ENCODE measurements around the gene PSMD13.

The PSMD13 gene

GRCh38 chr11:289398-289711 lies 52.6 kb downstream of the PSMD13 start:
- DNase-seq (ENCODE audit: low spot score), result no peak

GRCh38 chr11:289712-290620 lies 53.2 kb downstream of the PSMD13 start:
- DNase-seq (ENCODE audit: low spot score), result no peak

- DNase-seq (ENCODE audit: low spot score), result no peak
These were observed 54.0 kb downstream of the PSMD13 start for GRCh38 chr11:290621-291231.

GRCh38 chr11:291281-292210 lies 54.8 kb downstream of the PSMD13 start:
- DNase-seq (ENCODE audit: low spot score), result no peak

DNA sequence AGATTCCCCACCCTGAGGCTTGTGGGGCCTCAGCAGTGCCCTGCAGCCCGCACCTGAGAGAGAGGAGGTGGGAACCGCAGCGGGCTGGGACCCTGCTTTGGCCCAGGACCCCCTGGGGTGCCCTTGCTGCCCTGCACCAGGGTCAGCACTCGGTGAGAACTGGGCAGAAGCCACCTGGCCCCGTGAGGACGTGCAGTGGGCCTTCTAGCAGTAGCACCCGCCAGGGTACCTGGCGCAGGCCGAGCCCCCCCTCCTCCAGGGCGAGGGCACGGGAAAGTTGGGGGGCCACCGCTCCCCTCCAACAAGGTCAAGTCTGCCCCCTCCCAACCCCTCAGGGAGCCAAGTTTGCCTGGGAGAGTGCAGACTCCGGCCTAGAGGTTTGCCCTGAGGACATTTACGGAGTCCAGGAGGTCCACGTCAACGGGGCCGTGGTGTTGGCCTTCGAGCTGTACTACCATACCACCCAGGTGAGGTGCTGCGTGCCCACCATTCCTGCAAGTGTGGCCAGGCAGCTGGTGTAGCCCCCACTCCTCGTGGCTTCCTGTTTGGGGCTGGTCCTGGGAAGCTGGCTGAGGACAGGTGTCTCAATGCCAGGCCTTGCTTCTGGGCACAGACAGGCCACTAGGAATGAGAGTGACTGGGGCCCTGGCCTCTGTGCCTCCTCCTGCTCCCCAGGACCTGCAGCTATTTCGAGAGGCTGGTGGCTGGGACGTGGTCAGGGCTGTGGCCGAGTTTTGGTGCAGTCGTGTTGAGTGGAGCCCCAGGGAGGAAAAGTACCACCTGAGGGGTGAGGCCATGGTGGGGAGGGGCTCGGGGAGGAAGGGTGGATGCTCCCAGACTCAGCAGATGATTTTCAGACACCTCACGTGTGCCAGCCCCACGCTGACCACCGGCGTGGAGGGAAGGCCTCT lies 55.7 kb downstream of the PSMD13 start:
- no peak for DNase-seq (ENCODE audit: low spot score)

DNA sequence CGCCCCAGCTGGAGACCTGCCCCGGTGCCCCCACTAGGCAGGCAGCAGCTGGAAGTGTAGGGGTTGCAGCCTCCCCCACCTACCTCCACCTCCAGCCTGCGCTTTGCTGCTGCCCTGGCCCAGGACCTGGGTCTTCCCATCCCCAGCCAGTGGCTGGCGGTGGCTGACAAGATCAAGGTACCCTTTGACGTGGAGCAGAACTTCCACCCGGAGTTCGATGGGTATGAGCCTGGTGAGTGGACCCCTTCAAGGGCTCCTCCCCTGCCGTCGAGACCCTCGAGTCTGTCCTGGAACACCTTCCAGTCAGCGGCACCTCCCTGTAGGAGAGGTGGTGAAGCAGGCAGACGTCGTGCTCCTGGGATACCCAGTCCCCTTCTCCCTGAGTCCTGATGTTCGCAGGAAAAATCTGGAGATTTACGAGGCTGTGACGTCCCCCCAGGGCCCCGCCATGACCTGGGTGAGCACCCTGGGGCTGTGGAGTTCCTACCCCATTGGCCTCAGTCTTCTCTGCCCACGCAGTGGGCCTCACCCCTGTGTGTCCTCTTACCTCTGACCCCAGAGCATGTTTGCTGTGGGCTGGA lies 56.6 kb downstream of the PSMD13 start:
- DNase-seq (ENCODE audit: low spot score), result no peak

DNA sequence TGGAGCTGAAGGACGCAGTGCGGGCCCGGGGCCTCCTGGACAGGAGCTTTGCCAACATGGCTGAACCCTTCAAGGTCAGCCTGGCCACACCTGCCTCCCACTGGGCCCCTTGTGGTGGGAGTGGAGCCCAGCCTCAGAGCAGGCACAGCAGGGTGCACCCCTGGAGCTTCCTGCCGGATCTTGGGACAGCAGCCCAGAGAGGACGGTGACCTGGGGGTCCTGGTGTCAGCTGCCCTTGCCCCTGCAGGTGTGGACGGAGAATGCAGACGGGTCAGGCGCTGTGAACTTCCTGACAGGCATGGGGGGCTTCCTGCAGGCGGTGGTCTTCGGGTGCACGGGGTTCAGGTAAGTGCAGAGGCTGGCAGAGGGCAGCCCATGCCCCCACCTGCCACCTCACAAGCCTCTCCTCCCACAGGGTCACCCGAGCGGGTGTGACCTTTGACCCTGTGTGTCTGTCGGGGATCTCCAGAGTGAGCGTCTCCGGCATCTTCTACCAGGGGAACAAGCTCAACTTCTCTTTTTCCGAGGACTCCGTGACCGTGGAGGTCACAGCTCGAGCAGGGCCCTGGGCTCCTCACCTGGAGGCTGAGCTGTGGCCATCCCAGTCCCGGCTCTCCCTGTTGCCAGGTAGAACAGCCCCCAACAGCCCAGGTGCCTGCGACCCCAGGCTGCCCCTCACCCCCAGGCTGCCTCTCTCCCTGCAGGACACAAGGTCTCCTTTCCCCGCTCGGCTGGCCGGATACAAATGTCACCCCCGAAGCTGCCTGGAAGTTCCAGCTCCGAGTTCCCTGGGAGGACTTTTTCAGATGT lies 57.3 kb downstream of the PSMD13 start:
- DNase-seq (ENCODE audit: low spot score), result no peak

DNA sequence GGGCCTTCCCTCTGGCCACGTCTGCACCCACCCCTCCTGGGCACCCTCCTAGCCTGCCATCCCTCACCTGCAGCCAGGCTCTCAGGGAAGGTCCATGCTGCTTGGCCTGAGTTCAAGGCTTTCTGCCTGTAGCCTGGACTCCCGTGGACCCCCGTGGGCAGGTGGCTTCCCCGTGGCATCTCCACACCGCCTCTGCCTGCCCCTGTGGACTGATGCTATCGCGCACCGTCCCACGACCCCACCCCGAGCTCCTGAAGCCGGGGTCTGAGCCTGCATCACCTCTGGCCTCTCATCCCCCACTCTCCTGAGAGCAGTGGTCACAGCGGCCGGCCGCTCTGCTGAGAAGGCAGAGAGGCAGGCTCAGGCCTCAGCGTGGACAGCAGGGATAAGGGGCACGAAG lies 58.0 kb downstream of the PSMD13 start:
- DNase-seq (ENCODE audit: low spot score), result no peak

DNA sequence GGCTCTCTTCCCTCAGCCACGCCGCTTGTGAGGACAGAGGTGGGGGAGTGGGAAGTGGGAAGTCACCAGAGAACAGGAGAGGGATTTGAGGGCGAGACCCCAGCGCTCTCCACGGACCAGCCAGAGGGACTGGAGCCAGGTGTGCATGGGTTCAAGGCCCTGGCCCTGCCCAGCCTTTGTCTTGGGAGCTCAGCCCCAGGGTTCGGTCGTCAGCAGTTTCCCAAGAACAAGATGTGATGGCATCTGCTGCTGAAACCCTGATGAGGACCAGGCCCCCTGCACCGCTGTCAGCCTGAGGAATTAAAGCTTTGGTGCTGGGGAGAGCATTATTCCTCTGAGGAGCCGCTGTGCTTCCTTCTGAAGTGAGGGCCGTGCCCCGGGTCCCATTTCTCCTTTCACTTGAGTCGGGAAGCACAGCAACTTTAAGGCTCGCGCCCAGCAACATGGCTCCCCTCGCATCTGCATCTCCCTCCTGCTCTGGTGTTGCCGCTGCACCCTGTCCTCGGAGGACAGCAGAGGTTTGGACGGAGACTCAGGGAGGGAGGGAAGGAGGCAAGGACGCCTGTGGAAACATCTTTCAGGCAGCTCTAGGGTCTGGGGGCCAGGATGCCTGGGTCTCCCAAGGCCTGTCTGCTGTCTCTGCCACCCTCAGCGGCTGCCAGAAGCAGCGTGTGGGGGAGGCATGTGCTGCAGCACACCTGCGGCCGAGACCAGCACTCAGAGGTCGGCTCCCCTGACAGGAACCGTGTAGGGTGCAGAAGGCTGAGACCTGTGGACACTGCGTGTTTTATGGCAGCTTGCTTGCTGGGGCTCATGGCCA lies 58.8 kb downstream of the PSMD13 start:
- no peak for DNase-seq (ENCODE audit: low spot score)

- DNase-seq (ENCODE audit: low spot score), result no peak
These were observed 59.6 kb downstream of the PSMD13 start for GRCh38 chr11:296171-297050.

GRCh38 chr11:297051-297585 lies 60.3 kb downstream of the PSMD13 start:
- no peak for DNase-seq (ENCODE audit: low spot score)

DNA sequence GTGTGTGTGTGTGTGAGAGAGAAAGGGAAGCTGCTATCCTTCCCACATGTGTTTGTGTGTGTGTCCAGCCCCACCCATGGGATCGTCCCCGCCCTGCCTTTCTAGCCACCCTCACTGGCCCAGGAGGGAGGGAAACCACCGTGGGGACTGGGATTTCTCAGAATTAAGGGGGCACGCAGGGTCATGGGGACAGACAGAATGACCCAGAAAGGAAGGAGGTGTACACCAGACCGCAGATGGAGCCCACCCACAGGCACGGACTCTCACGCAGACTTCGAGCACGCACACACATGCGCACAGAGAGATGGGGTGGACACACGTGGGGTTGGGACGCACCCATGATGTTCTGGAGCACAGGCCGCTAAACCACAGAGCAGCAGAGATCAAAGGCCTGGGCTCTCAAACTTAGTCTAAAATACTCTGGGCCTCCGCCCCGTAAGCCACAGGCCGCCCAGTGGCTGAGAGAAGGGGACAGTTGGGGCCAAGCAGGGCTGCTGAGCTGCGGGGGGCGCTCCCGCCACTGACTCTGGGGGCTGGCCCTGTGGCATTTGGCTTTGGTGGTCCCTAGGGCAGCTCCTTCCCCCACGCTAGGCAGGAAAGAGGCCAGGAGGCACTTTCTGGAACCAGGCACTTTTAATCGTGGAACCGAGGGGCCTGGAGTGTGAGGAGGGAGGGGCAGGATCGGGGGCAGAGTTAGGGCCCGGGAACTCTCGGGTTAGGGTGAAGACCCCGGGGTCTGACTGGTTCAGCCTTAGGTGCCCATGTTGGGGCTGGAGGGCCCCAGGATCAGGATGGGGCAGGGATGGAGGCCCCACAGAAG lies 61.0 kb downstream of the PSMD13 start:
- DNase-seq (ENCODE audit: low spot score), result no peak

DNA sequence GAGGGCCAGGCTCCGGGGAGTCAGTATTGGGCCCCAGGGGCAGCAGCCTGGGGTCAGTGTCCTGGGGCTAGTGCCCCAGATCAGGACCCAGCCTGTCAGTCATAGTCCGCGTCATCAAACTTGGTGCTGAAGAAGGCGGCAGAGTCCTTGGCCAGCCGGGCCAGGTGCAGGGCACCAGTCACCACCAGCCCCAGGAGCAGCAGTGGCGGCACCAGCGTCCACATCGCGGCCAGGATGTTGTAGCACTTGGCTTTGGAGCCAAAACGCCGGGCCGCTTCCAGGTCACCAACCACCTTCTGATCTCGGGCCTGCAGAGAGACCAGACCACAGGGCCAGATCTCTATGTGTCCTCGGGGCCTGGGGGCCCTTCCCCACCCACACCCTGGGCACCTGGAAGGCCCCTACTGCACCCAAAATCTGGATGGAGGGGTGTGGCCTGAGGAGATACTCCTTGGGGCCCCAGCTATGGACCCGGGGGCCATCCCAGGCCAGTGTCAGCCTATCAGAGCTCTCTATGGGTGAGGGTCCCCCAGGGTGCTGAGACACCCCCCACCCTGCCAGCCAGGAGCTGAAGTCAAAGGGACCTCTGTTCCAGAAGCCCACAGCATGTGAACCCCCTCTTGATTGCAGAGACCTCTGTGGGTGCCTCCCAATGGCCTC lies 61.8 kb downstream of the PSMD13 start:
- DNase-seq (ENCODE audit: low spot score), result no peak

DNA sequence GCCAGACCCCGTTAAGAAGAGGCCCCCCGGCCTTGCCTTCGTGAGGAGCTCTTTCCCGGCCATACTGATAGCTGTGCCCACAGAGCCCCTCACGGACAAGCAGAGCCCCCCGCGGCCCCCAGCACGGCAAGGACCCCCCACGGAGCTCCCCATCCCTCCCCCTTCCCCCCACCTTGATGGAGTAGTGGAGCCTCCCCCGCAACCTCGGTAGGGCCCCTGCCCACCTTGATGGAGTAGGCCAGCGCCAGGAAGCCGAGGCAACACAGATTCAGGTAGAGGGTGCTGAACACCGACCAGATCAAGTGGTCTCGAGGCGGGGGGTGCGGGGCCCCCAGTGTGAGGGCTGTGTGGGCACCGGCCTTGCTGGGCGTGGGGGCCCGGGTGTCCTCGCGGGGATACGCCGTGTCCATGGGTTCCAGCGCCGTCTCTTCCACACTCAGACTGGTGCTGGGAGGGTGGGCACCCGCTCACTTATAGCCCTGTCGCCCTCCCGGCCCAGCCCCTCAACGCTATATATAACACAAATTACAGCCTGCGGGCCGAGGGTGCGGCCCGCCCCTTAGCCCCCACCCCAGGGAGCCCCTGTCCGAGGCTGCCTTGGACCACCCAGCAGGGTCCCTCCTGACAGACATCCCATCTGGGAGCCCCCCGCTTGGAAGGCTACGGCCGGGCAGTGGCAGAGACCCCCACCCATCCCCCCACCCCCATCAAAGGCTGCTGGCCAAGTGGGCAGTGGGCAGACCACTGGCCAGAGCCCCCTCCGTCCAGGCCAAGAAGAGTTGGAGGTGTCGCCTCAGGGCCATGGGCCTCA lies 62.5 kb downstream of the PSMD13 start, which contains the start of gene IFITM5:
IFITM5 (minus strand) TSS at position 446 of the 811 bp plus-strand sequence; CDS start at position 410, 36 bp downstream.
- DNase-seq (ENCODE audit: low spot score), result no peak

- no peak for DNase-seq (ENCODE audit: low spot score)
These were observed 63.4 kb downstream of the PSMD13 start for GRCh38 chr11:299951-300735.
